Panc1 (cell line): ENCODE measurements around the gene HAO1. TPM values are rescaled to one million over a fixed set of nuclear protein-coding genes. Genes with fewer than 3 reads are reported as not detected.
"Not testable (repeated sequence)": the region's sequence is repeated elsewhere in the genome, so short reads cannot be mapped to it uniquely, and the experiment has no call there.

Source experiments
- ATAC-seq: fragments of 200-7000 bp; cut with Tn5 transposase; 2 replicates; pipeline ENCODE4 v1.9.1; 2020; ENCODE audit warnings: mild to moderate bottlenecking, moderate library complexity
- BruUV-seq: library from RNA; stranded (reverse); fragments of 400-500 nt; replicated peaks from 2 replicates; lab custom pipeline; 2021; lab: Mats Ljungman, UMichigan
- CTCF ChIA-PET: fragments of 300-600 bp; sonication (Branson Sonifier 250); formaldehyde crosslinking; loops from one replicate; lab custom pipeline; 2022; ENCODE audit warnings: antibody characterized with exemption; lab: Charles Lee
- POLR2A ChIA-PET: fragments of 300-600 bp; sonication (Branson Sonifier 250); formaldehyde crosslinking; loops from one replicate; lab custom pipeline; 2022; ENCODE audit warnings: antibody characterized with exemption; lab: Charles Lee
- DNase-seq: peaks from one replicate; pipeline ENCODE4 v3.0.0-alpha.2; 2010; ENCODE audit warnings: low read depth, low spot score
- H3K27ac ChIP-seq: 2 replicates; pipeline ENCODE4 v1.5.1; 2011; ENCODE audit warnings: mild to moderate bottlenecking, low read length, inconsistent platforms
- H3K27me3 ChIP-seq: fragments of 200-500 bp; sonication (Bioruptor generic); 2 replicates; pipeline ENCODE4 v1.6.0; 2014; ENCODE audit warnings: low read length, inconsistent platforms; ENCODE audit not compliant: control insufficient read depth, insufficient read depth
- H3K36me3 ChIP-seq: fragments of 200-500 bp; sonication (Bioruptor generic); 2 replicates; pipeline ENCODE4 v1.5.1; 2014; ENCODE audit warnings: inconsistent platforms, mild to moderate bottlenecking, low read length, moderate library complexity; ENCODE audit not compliant: control insufficient read depth, insufficient read depth
- H3K4me1 ChIP-seq: 2 replicates; pipeline ENCODE4 v1.5.1; 2011; ENCODE audit warnings: inconsistent platforms, mild to moderate bottlenecking, low read length, moderate library complexity; ENCODE audit not compliant: control insufficient read depth, insufficient read depth
- H3K4me3 ChIP-seq, 2 experiments: 2 replicates each; pipeline ENCODE4 v1.5.1; 2011 to 2012; ENCODE audit warnings: low read depth in 2 of 2, low read length in 2 of 2, mild to moderate bottlenecking in 2 of 2, inconsistent platforms in 1 of 2, moderate library complexity in 1 of 2
- H3K9me3 ChIP-seq: fragments of 200-500 bp; sonication (Bioruptor generic); 2 replicates; pipeline ENCODE4 v1.5.1; 2014; ENCODE audit warnings: low read depth, mild to moderate bottlenecking, inconsistent platforms, low read length, moderate library complexity; ENCODE audit not compliant: control insufficient read depth, insufficient read depth
- CTCF ChIP-seq: fragments of 450-650 bp; IDR thresholded peaks from 2 replicates; pipeline ENCODE4 v1.5.1; 2017; ENCODE audit warnings: mild to moderate bottlenecking
- POLR2AphosphoS5 ChIP-seq: IDR thresholded peaks from 2 replicates; pipeline ENCODE4 v1.6.1; 2012; ENCODE audit warnings: mild to moderate bottlenecking, low read depth, low read length, moderate library complexity
- REST ChIP-seq, 2 experiments: IDR thresholded peaks; 2 replicates each; pipeline ENCODE4 v1.6.1; 2011 to 2012; ENCODE audit warnings: low read depth in 2 of 2, control low read depth in 1 of 2, low read length in 1 of 2, mild to moderate bottlenecking in 1 of 2, moderate library complexity in 1 of 2; ENCODE audit not compliant: insufficient read depth in 1 of 2
- SIN3A ChIP-seq: IDR thresholded peaks from 2 replicates; pipeline ENCODE4 v1.6.1; 2012; ENCODE audit warnings: low read depth, mild to moderate bottlenecking, low read length, moderate library complexity, borderline replicate concordance; ENCODE audit not compliant: insufficient read depth
- TCF7L2 ChIP-seq: IDR thresholded peaks from 2 replicates; pipeline ENCODE4 v1.6.1; 2011; ENCODE audit warnings: mild to moderate bottlenecking, low read depth, low read length, inconsistent platforms
- in situ Hi-C: cut with HindIII; loops from 2 replicates; pipeline ENCODE4 v1.10.0; 2016; ENCODE audit warnings: low sequenced_read_pairs, low pct_unique_long_range_greater_than_20kb
- intact Hi-C: fragments of 100-400 bp; cut with micrococcal nuclease; formaldehyde crosslinking; loops from one replicate; pipeline ENCODE4 v1.10.0; 2022; ENCODE audit not compliant: unreplicated experiment
- total RNA-seq: library from RNA; stranded (reverse); gene quantifications from one replicate; pipeline ENCODE4 v1.2.1, GENCODE V29; 2021; ENCODE audit not compliant: unreplicated experiment

Gene HAO1
- total RNA-seq, 1 experiment from 2014 or later = 0.13 TPM

GRCh38 chr20:7966176-7966575, 25.9 kb upstream of the HAO1 start:
- no TSS peak for BruUV-seq
- ATAC-seq (no peak), DNase-seq (no peak)
- Histone ChIP-seq H3K4me1 (no peaks in the 10 kb centered on the region), H3K27me3 (no peaks in the 10 kb centered on the region), H3K27ac (no peak overlapping the region), H3K36me3 (no peaks in the 10 kb centered on the region), H3K4me3 (no peak overlapping the region), H3K9me3 (no peaks in the 10 kb centered on the region)
- CTCF ChIA-PET = no interaction called here
- POLR2A ChIA-PET = interaction anchor here (0.6 kb wide), 1 partner anchor 10 kb away, joined by 3 read pairs; no protein-coding TSS in a partner anchor
- TF ChIP-seq TCF7L2 (no peak), REST (IDR thresholded peaks at IDR 0.05; ENCODE audit: insufficient read depth in 1 of 2, low read depth in 2 of 2, low read length in 1 of 2) (no peak), SIN3A (no peak), POLR2AphosphoS5 (no peak), CTCF (no peak)
- in situ Hi-C loops (no loop called here), intact Hi-C loops (no loop called here)

GRCh38 chr20:7959484-7959883, 19.2 kb upstream of the HAO1 start:
- ATAC-seq (no peak), DNase-seq (no peak)
- intact Hi-C loops (no loop called here), in situ Hi-C loops (no loop called here)
- no peak overlapping the region for H3K27ac ChIP-seq
- H3K4me1 ChIP-seq = no peaks in the 10 kb centered on the region
- H3K36me3 ChIP-seq = no peaks in the 10 kb centered on the region
- POLR2A ChIA-PET = no interaction called here
- H3K27me3 ChIP-seq = no peaks in the 10 kb centered on the region
- no peaks in the 10 kb centered on the region for H3K9me3 ChIP-seq
- CTCF ChIA-PET = no interaction called here
- no TSS peak for BruUV-seq
- TF ChIP-seq SIN3A (no peak), TCF7L2 (no peak), CTCF (no peak), REST (IDR thresholded peaks at IDR 0.05; ENCODE audit: insufficient read depth in 1 of 2, low read depth in 2 of 2, low read length in 1 of 2) (no peak), POLR2AphosphoS5 (no peak)
- H3K4me3 ChIP-seq = no peak overlapping the region

GRCh38 chr20:7956561-7956960, 16.3 kb upstream of the HAO1 start:
- H3K9me3 ChIP-seq, CTCF ChIA-PET, POLR2A ChIA-PET, in situ Hi-C loops, H3K27me3 ChIP-seq, H3K36me3 ChIP-seq, H3K27ac ChIP-seq, intact Hi-C loops, H3K4me1 ChIP-seq, ATAC-seq, BruUV-seq, DNase-seq, H3K4me3 ChIP-seq: not testable (repeated sequence)
